OCI-LY7 (cell line): ENCODE measurements around the gene ADAM33. TPM values are rescaled to one million over a fixed set of nuclear protein-coding genes. Genes with fewer than 3 reads are reported as not detected.

Source experiments
- BruUV-seq: library from RNA; stranded (reverse); fragments of 400-500 nt; replicated peaks from 2 replicates; lab custom pipeline; 2021; lab: Mats Ljungman, UMichigan
- CTCF ChIA-PET: fragments of 300-600 bp; sonication (Branson Sonifier 250); formaldehyde crosslinking; loops from one replicate; lab custom pipeline; 2022; ENCODE audit warnings: antibody characterized with exemption; ENCODE audit not compliant: unreplicated experiment; lab: Charles Lee
- POLR2A ChIA-PET: fragments of 300-600 bp; sonication (Branson Sonifier 250); formaldehyde crosslinking; loops from one replicate; lab custom pipeline; 2022; ENCODE audit warnings: antibody characterized with exemption; lab: Charles Lee
- DNase-seq: peaks from one replicate; pipeline ENCODE4 v3.0.0-alpha.2; 2015; ENCODE audit warnings: low spot score
- H2AFZ ChIP-seq: fragments of 200-600 bp; sonication (generic), shearing (Covaris generic); 2 replicates; pipeline ENCODE4 v1.6.1; 2014; ENCODE audit warnings: mild to moderate bottlenecking, antibody characterized with exemption, low read length, moderate library complexity
- H3K27ac ChIP-seq: fragments of 200-600 bp; sonication (generic); 2 replicates; pipeline ENCODE4 v1.5.1; 2014; ENCODE audit warnings: mixed run types, low read depth, mild to moderate bottlenecking, moderate library complexity, low read length, inconsistent platforms; ENCODE audit not compliant: poor library complexity, severe bottlenecking
- H3K36me3 ChIP-seq: fragments of 200-600 bp; sonication (generic); 2 replicates; pipeline ENCODE4 v1.6.1; 2014; ENCODE audit warnings: mild to moderate bottlenecking, antibody characterized with exemption, low read length, moderate library complexity, mixed read lengths; ENCODE audit not compliant: insufficient read depth
- H3K4me1 ChIP-seq: fragments of 200-600 bp; sonication (generic); 2 replicates; pipeline ENCODE4 v1.5.1; 2014; ENCODE audit warnings: mild to moderate bottlenecking, low read length; ENCODE audit not compliant: insufficient read depth, poor library complexity, severe bottlenecking
- H3K4me2 ChIP-seq: fragments of 200-600 bp; sonication (generic); 2 replicates; pipeline ENCODE4 v1.6.1; 2014; ENCODE audit warnings: mild to moderate bottlenecking, low read length
- H3K4me3 ChIP-seq: fragments of 200-600 bp; sonication (generic); 2 replicates; pipeline ENCODE4 v1.5.1; 2014; ENCODE audit warnings: mild to moderate bottlenecking, low read depth, low read length; ENCODE audit not compliant: poor library complexity, severe bottlenecking
- H3K79me2 ChIP-seq: fragments of 200-600 bp; sonication (generic); 2 replicates; pipeline ENCODE4 v1.6.1; 2016; ENCODE audit warnings: low read depth, mild to moderate bottlenecking, low read length, moderate library complexity, mixed read lengths; ENCODE audit not compliant: insufficient read depth
- H3K9me2 ChIP-seq: fragments of 200-600 bp; sonication (generic); 2 replicates; pipeline ENCODE4 v1.6.1; 2016; ENCODE audit warnings: mild to moderate bottlenecking, low read length, mixed read lengths; ENCODE audit not compliant: insufficient read depth
- H3K9me3 ChIP-seq: fragments of 200-600 bp; sonication (generic); 2 replicates; pipeline ENCODE4 v1.6.1; 2014; ENCODE audit warnings: mild to moderate bottlenecking, mixed run types, low read length, mixed read lengths
- H4K20me1 ChIP-seq: fragments of 200-600 bp; sonication (generic); 2 replicates; pipeline ENCODE4 v1.6.1; 2014; ENCODE audit warnings: mild to moderate bottlenecking, antibody characterized with exemption, low read length, moderate library complexity, mixed read lengths; ENCODE audit not compliant: insufficient read depth
- EZH2phosphoT487 ChIP-seq: fragments of 200-600 bp; sonication (generic); IDR thresholded peaks from 2 replicates; pipeline ENCODE4 v1.6.1; 2018; ENCODE audit warnings: low read depth, borderline replicate concordance, mild to moderate bottlenecking, mixed run types, antibody characterized with exemption, low read length, moderate library complexity, mixed read lengths
- intact Hi-C: fragments of 100-400 bp; cut with micrococcal nuclease; formaldehyde crosslinking; loops from one replicate; pipeline ENCODE4 v1.10.0; 2022; ENCODE audit not compliant: unreplicated experiment
- total RNA-seq, 2 experiments: library from RNA; depleted of rRNA in 1 of 2; stranded (reverse); fragments of >200 nt in 1 of 2; shearing (Covaris generic) in 1 of 2; gene quantifications; 2 replicates each; pipeline ENCODE4 v1.2.3, GENCODE V29; 2014 to 2022
- TF ChIP-seq, protein P1 (sequence below): fragments of 200-600 bp; sonication (generic); conservative IDR thresholded peaks from 2 replicates; pipeline ENCODE4 v1.5.1; 2014; ENCODE audit warnings: mild to moderate bottlenecking, antibody characterized with exemption, low read length, moderate library complexity, mixed read lengths

Gene ADAM33
- total RNA-seq, 2 experiments from 2014 or later: not detected

GRCh38 chr20:3658019-3658715, 23.6 kb downstream of the ADAM33 start:
- Histone ChIP-seq H3K4me1 (peaks cover 4% of the 10 kb centered on the region), H3K79me2 (no peaks in the 10 kb centered on the region), H2AFZ (no peak overlapping the region; the same call in 1 of the 2 replicates), H3K4me3 (no peak overlapping the region), H3K9me2 (no peaks in the 10 kb centered on the region), H4K20me1 (no peaks in the 10 kb centered on the region), H3K4me2 (no peak overlapping the region), H3K9me3 (no peaks in the 10 kb centered on the region), H3K36me3 (no peaks in the 10 kb centered on the region), H3K27ac (no peak overlapping the region)
- CTCF ChIA-PET: no interaction called here
- BruUV-seq: no TSS peak
- POLR2A ChIA-PET: no interaction called here
- TF ChIP-seq EZH2phosphoT487: no peak
- TF ChIP-seq, protein P1, sequence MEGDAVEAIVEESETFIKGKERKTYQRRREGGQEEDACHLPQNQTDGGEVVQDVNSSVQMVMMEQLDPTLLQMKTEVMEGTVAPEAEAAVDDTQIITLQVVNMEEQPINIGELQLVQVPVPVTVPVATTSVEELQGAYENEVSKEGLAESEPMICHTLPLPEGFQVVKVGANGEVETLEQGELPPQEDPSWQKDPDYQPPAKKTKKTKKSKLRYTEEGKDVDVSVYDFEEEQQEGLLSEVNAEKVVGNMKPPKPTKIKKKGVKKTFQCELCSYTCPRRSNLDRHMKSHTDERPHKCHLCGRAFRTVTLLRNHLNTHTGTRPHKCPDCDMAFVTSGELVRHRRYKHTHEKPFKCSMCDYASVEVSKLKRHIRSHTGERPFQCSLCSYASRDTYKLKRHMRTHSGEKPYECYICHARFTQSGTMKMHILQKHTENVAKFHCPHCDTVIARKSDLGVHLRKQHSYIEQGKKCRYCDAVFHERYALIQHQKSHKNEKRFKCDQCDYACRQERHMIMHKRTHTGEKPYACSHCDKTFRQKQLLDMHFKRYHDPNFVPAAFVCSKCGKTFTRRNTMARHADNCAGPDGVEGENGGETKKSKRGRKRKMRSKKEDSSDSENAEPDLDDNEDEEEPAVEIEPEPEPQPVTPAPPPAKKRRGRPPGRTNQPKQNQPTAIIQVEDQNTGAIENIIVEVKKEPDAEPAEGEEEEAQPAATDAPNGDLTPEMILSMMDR: no peak
- no peak for DNase-seq
- intact Hi-C loops: loop anchor here (10.0 kb wide), 1 partner anchor 57 kb away; the partner anchor contains the start of gene SIGLEC1

DNA sequence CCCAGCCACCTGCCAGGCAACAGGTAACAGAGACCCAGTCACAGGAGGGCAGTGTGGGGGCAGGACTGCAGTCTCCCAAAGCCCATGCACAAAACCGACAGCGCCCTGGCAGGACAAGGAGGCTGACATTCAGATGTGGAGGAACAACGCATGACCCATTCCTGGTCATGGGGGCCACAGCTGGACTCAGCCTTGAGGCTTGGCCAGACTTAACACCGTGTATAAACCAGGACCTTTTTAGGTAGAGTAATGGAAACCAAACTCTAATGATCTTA, 26.7 kb downstream of the ADAM33 start:
- no peaks in the 10 kb centered on the region for H4K20me1 ChIP-seq
- TF ChIP-seq, protein P1: no peak
- no peak for TF ChIP-seq EZH2phosphoT487
- DNase-seq: no peak
- no peak overlapping the region for H3K4me3 ChIP-seq
- BruUV-seq: no TSS peak
- no peaks in the 10 kb centered on the region for H3K9me2 ChIP-seq
- H3K27ac ChIP-seq: no peak overlapping the region
- H3K4me2 ChIP-seq: no peak overlapping the region
- no peaks in the 10 kb centered on the region for H3K9me3 ChIP-seq
- ChIA-PET POLR2A (no interaction called here), CTCF (interaction anchor here (0.6 to 0.7 kb wide), 2 partner anchors 13 to 92 kb away, joined by 3 to 4 read pairs; no protein-coding TSS in a partner anchor)
- no peaks in the 10 kb centered on the region for H3K36me3 ChIP-seq
- no peaks in the 10 kb centered on the region for H3K79me2 ChIP-seq
- intact Hi-C loops: loop anchor here (10.0 kb wide), 1 partner anchor 60 kb away; the partner anchor contains the start of gene SIGLEC1
- no peak overlapping the region for H2AFZ ChIP-seq
- peaks cover 11% of the 10 kb centered on the region for H3K4me1 ChIP-seq
